Activated naive CD8-positive, alpha-beta T cell treated with anti-CD3 and anti-CD28 coated beads, Interleukin-2, amount 50 U/mL, for 16 hours (primary cell): ENCODE data around the gene VWA3B.
"Not testable (repeated sequence)": the region's sequence is repeated elsewhere in the genome, so short reads cannot be mapped to it uniquely, and the experiment has no call there.

Experiments used
- DNase-seq: peaks from one replicate; pipeline ENCODE4 v3.0.0-alpha.2; 2020; ENCODE audit warnings: low read depth, low spot score

VWA3B gene

DNA sequence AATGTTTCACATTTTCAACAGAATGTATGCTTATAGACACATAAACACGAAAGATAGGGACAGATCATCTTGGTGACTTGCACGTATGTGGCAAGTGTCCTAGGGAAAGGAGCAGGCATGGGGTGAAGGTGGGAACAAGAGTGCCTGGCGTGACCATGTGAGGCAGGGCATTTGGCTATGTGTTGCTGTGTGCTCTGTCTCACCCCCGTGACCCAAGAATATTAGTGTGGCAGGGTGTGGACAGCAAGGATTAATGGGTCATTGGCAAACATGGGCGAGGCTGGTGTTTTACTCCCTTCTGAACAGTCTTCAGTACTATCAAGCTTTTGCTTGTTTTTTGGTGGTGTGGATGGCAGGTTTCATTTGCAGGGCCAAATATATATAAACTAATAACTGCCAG is 1.3 kb upstream of the VWA3B start:
- DNase-seq: no peak

DNA sequence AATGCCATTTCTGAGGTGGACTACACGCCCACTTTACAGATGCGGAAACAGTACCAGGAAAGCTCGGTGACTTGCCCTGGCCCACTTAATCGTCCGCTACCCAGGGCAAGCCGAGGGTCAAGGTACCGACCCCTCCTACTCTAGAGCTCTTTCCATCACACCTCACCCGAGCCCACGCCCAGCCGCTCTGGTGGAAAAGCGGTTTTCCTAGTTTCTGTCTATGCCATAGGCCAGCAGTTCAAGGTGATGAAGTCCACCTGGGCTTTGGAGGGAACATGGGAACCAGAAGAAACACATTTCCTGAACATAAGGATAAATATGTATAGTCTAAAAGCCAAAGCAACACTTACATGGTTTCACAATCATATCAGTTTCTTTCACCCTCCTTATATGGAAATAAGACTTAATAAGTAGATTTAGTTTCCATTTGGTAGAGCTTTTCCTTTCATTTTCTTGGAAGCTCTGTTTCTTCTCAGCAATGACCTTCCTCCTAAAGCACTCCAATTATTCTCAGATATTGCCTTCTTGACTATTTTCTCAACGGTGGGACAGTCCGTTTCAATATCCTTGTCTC is 567 bp downstream of the VWA3B start:
- no peak for DNase-seq

DNA sequence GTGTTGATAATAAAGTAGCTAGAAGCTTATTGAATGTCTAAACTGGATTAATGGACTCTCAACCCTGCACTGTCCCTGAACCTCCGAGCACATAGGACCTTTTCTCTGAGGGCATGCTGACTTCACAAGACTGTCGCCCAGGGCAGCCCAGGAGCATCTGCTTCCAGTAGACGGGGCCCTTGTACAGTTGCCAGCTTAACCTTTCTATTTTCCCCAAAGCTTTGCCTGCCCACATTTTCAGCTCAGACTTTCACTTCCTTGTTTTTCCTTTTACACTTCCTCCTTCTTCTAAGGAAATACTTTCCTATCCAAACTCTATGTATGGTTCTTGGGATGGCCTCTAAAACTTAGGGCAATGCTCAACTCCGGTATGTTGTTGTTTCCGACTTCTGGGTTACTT is 1.3 kb downstream of the VWA3B start:
- DNase-seq: no peak

DNA sequence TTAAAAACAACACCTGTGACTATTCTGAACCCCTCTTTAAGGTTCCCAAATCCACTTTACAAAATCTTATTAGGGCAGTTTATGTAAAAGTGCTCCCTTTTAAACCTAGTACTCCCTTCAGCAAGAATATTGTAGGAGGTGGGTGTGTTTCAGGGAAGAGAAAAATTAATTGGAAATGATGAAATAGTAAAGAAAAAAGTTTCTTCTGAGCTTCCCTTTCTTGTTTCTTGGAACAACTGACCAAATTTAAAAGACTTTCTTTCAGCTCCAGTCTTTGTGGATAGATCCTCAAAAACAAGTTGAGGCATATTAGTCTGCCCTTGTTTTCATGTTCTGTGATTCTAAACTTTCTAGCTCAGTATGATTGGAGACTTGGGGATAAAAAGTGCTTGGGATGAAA is 3.0 kb downstream of the VWA3B start:
- DNase-seq: no peak

DNA sequence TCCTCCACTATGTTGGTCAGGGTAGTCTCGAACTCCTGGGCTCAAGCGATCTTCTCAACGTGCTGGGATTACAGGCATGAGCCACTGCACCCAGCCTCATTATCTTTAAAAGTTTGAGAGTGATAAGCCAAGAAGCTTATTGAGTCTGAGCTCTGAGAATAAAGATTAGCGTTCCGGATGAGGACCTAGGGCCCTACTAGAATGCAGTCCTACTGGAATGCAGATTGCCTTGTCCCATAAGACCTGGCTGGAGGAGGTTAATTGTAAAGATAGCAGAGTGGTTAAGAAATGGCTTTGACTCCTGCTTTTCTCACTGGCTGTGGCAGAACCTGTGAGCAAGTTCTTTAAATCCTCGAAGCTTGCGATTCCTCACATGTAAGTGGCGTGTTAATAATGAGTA is 4.0 kb downstream of the VWA3B start:
- no peak for DNase-seq

DNA sequence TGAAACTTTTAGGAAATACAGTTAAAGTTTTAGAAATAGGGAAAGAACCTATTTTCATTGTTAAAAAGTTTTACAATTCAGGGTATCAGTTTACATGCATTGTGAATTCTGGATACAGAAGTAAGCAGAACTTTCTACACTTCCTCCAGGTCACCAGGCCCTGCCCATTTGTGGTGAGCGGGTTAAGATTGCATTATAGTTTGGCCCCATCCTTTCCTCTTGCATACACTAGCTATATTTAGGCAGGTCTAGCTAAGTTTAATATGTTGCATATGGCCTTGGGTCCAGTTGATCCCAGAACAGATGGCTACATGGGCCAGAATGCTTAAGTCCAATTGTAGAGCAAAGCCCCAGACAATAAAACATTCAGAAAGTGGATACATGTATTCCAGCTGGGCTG is 4.8 kb downstream of the VWA3B start:
- DNase-seq: no peak

DNA sequence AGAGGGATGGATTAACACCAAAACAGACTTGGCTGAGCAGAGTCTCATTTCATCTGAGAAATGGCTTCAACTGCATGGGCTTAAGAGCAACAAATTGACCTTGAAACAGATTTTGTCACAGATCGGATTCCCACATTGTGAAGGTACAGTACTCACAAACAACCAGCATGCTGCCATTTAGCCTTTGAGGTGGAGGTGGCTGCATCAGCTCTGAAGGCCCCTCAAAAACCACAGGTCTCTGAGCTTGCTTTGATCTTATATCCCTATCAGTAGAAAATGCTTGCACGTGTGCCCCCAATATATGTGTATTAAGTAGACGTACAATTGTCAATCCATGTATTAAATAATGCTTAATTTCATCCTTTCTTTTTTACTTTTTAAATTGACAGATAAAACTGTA is 6.2 kb downstream of the VWA3B start:
- DNase-seq: no peak

DNA sequence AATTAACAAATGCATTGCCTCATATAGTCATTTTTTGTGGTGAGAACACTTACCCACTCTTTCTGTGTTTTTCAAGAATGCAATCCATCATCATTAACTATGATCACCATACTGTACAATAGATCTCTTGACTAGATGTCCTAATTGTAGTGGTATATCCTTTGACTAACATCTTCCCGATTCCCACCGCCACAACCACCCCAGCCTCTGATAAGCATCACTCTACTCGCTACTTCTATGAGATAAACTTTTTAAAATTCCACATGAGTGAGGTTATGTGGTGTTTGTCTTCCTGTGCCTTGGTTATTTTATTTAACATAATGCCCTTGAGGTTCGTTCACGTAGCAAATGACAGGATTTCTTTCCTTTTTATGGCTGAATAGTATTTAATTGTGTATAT is 6.6 kb downstream of the VWA3B start:
- DNase-seq: no peak

DNA sequence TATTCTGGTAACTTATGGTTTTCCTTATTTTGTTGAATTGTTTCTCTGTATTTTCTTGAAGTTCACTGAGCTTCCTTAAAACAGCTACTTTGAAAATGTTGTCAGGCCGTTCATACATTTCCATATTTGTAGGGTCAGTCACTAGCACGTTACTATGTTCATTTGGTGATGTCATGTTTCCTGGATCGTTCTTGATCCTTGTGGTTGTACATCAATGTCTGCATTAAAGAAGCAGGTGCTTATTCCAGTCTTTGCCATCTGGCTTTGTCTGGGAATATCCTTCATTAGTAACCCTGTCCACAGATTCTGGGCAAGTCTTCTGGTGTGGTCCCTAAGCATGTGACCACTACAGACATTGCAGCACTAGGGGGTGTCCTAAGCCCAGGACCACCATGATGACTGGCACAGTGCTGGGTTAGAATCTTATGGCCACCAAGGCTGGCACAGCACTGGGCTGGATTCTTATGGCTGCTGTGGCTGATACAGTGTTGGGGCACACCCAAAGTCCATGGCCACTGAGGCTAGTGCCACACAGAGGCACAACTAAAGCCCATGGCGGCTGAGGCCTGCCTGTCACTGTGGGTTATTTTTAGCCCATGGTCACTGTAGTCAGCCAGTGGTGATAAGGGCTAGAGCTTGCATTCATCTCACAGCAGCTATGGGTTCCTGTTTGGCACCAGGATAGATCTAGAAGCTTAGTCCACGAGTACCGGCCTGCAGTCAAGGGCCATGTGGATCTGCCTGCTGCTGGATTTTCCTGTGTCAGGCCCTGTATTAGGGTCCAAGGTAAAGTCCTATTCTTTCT is 13.2 kb downstream of the VWA3B start:
- DNase-seq: no peak

DNA sequence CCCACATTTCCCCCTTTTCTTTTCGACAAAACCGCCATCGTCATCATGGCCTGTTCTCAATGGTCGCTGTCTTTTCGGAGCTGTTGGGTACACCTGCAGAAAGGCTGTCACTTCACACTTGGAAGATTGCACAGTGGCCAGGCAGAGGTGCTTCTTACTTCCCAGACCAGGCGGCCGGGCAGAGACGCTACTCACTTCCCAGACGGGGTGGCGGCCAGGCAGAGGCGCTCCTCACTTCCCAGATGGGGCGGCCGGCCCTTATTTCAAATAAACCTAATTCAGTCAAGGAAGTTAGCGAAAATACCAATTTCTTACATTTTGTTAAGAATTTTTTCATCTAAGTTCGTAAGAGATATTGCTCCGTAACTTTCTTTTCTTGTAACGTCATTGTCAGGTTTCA is 15.3 kb downstream of the VWA3B start:
- DNase-seq: not testable (repeated sequence)

DNA sequence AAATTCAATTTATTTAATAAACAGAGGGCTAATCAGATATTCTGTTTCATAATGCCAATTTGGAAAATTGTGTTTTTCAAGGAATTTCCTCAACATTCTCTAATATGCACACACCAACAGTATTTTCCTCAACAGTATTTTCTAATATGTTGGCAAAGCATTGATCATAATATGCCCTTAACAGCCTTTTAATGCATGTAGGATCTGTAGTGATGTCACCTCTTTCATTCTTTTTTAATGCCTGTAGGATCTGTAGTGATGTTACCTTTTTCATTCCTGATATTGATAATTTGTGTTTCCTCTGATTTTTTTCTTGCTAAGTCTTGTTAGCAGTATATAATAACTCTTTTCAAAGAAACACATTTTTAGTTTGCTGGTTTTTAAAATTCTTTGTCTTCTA is 15.9 kb downstream of the VWA3B start:
- no peak for DNase-seq

DNA sequence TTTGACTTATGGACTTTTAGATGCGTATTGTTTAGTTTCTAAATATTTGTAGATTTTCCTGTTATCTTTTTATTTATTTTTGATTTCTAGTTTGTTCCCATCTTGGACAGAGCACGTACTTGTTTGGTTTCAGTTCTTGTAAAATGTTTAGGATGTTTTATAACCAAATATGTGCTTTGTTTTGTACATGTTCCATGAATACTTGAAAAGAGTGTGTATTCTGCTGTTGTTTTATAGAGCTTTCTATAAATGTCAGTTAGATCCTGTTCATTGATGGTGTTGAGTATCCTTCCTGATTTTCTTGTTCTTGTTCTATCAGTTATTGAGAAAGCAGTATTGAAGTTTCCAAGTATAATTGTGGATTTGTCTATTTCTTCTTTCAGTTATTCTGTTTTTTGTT is 21.1 kb downstream of the VWA3B start:
- DNase-seq: no peak

DNA sequence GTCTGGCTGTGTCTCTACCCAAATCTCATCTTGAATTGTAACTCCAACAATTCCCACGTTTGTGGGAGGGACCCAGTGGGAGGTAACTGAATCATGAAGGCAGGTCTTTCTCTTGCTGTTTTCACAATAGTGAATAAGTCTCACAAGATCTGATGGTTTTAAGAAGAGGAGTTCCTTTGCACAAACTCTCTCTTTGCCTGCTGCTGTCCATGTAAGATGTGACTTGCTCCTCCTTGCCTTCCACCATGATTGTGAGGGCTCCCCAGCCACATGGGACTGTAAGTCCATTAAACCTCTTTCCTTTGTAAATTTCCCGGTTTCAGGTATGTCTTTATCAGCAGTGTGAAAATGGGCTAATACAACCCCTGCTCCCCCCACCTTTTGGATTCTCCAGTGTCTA is 23.8 kb downstream of the VWA3B start:
- no peak for DNase-seq

DNA sequence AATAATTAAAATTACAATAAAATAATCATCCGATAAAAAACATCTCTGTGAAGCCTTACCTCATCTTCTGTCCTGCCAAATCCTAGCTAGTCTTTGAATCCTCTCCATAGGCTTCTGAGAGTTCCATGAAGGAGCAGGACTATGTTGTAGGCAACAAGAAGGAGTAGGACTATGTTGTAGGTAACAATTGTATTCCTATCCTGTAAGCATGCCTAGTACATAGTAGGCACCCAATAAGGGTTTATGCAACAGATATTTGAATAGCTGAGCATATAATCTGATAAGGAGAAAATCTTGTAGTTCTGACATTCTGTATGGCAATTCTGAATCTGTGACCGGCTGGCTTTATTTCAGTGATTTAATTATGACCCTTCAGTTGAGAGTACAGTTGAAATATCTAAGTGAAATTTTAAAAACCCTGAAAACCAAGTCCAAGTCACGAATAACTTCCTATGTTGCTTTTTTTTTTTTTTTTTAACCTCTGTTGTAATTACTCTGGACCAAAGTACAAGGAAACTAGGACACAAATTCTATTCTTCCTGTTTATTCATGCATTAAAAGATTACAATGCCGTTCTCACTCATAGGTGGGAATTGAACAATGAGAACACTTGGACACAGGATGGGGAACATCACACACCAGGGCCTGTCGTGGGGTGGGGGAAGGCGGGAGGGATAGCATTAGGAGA is 27.8 kb downstream of the VWA3B start:
- DNase-seq: no peak

DNA sequence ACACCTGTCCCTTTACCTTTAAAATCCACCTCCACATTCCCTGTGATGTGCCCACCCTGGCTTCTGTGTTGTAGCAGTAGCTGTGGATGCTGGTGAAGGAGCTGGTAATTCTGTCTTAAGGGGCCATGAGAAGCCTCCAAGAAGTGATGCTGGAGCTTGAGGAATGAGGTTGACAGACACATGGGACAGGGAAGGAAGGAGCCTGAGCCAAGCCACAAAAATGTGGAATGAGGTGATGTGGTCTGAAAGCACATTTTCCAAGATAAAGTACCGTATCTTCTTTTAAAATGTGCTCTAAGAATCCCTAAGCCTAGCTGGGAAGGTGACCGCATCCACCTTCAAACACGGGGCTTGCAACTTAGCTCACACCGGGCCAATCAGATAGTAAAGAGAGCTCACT is 31.2 kb downstream of the VWA3B start:
- DNase-seq: no peak

DNA sequence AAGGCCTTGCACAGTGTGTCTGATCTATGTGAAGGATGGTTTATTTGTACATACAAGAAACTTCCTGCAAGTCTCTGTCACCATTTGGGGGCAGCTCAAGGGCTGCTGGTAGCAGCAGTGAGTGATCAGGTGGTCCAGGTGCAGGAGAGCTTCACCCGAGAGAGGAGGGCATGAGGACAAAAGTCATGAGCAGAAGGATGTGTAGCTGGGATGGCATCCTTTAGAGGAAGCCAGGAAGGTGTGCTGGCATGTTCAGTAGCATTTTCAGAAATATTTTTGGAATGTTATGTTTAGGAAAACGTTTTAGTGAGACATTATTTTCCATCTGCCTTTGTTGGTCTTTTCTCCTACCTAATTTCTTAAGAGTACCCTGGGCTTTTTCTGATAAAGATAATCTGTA is 31.9 kb downstream of the VWA3B start:
- no peak for DNase-seq

DNA sequence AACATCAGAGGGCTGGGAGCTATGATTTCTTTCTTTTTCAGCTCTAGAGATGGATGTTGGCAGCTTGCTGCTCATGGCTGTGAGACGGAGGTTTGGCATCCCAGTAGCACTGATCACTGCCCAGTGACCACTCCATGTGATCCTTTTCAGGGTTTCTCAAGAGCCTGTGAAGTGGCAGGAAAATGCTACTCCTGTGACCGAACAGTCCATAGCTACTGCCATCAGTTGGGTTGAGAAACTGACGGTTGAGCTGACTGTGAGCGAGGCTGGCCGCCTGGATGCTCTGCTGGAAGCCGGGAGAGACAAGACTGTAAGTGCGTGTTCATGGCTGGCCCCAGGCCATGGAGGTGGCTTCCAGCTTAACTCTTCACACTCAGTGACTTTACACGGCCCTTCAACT is 34.2 kb downstream of the VWA3B start:
- no peak for DNase-seq

DNA sequence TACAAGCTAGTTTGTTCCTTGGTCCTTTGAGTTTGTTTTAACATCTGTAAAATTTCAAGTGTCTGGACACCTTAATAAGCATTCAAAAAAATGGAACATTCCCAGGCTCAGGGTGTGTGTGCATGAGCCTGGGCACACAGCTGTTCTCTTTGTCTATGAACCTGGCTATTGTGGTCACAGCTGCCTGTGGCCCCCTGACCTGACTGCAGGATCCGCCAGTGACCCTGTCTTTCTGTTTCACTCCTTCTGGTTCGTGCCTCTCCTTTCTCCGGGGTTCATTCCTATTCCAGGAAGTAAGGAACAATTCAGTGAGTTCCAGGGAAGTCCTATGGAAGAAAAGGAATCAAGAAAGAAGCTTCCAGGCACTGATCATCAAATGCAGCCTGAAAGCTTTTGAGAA is 35.6 kb downstream of the VWA3B start:
- no peak for DNase-seq

DNA sequence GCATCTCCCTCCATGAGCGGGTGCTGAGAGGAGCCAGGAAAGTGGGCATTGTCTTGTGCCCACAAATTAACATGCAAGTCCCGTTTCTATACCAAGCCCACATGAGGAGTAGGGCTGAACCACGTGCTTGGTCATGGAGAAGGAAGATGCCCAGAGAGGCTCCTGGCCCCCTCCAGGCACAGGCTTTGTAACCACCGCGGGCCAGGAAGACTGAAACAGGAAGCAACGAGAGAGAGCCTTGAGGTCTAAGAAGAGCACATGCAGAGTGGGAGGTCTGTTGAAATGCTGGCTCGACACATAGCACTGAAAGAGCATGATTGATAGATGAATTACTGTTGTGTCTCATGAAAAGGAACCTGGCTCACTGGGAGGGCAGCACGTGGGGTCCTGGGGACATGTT is 36.3 kb downstream of the VWA3B start:
- no peak for DNase-seq

DNA sequence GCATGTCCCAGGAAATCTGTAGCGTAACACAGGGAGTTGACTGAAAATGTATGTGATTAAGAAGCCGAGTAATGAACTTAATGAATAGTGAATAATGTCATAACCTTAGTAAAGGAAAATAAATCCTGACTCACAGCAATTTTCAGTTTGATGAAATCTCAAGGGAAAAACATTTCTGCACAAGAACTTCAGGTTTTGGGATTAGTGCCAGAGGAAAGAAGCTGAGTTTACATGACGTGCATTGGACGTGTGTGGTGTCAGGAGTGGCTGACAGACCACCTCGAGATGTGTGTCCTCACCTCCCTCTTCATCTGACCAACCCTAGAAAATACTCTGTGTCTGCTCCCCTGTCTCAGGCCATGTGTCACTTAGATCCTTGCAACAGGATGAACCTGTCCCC is 39.1 kb downstream of the VWA3B start:
- no peak for DNase-seq

DNA sequence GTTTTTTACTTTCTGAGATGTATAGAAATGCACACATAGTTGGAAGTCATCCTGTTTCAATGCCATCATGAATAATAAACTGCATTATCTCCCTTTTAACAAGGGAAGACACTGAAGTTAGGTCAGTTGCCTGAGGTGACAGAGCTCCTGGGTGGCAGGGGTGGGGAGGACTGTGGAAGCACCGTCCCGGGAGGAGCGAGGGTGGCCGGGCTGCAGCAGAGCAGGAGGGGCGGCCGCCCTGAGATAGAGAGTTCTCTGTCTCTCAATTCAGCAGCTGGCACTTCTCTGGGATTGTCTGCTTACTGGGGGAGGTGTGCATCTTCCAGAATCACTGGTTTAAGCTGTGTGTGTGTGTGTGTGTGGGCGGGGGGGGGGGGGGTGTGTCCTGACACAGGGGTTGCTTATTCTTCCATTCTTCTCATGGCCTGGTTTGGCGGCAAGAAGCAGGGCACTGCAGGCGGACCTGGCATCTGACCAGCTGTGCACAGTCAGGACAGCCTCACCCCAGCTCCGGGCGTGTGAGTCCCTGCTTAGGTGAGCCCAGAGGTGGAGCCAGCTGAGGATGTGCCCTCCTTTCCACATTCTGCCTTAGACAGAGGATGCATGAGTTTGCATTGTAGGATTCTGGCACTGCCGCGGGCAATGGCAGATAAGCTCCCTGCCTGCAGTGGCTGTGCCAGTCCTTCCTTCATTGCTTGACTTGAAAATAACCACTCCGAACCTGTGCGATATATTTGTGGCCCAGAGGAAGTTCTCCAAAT is 40.4 kb downstream of the VWA3B start:
- DNase-seq: no peak

DNA sequence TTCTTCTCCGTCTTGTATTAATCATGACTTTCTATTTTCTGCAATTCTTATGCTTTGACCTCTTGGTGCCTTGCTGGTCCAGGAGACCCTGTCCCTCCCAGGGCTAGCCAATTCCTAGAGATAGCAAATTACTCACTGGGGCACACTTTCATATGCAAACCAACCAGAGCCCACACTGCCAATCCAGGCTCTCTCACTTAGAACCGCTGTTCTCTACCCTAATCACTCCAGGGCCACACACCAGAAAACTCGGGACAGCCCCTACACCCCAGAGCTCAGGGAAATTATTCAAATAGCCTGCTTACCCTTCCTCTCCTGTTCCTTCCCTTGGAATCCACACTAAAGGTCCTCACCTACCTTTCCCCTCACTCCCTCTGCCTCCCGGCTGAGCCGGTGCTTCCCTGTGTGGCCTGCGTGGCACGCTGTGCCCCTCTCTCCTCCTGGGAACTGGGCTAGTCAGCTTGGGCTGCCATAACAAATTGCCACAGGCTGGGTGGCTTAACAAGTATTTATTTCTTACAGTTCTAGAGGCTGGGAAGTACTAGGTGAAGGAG is 41.7 kb downstream of the VWA3B start:
- DNase-seq: no peak
